ENCODE results near the gene CAPN2. TPM values are rescaled to one million over a fixed set of nuclear protein-coding genes. Genes with fewer than 3 reads are reported as not detected.

Gene CAPN2
- total and polyA plus RNA-seq, 2 donors from 2014 or later: 175 to 276 TPM

DNA sequence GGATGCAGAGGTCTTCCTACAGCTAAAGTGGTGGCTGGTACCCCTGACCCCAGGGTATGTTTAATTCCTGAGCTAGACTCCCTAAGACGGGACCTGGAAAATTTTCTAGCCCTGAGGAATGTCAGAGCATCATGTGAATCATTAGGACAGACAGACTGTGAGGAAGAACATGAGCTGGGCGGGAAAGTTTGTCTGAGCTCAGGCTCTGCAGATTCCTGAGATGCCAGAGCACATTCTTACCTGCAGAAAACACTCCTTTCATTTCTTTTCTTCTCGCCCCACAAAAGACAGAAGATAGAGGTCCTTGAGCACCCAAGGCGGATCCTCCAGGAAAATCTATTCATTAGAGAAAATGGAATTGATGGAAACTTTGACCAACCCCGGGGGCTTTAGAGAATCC, 6.5 kb downstream of the CAPN2 start:
- intact Hi-C loops (cut with DNase I): no loop called here
- TF ChIP-seq, protein P1, sequence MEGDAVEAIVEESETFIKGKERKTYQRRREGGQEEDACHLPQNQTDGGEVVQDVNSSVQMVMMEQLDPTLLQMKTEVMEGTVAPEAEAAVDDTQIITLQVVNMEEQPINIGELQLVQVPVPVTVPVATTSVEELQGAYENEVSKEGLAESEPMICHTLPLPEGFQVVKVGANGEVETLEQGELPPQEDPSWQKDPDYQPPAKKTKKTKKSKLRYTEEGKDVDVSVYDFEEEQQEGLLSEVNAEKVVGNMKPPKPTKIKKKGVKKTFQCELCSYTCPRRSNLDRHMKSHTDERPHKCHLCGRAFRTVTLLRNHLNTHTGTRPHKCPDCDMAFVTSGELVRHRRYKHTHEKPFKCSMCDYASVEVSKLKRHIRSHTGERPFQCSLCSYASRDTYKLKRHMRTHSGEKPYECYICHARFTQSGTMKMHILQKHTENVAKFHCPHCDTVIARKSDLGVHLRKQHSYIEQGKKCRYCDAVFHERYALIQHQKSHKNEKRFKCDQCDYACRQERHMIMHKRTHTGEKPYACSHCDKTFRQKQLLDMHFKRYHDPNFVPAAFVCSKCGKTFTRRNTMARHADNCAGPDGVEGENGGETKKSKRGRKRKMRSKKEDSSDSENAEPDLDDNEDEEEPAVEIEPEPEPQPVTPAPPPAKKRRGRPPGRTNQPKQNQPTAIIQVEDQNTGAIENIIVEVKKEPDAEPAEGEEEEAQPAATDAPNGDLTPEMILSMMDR (IDR thresholded peaks at IDR 0.05; ENCODE audit: borderline replicate concordance, extremely low read depth, insufficient read depth): no peak
- H3K36me3 ChIP-seq (ENCODE audit: control insufficient read depth in 2 of 3, insufficient read depth in 3 of 3, low read length in 3 of 3): peaks cover 0 to 16% (median 7%) of the 10 kb centered on the region in 3 donors
- FAIRE-seq: no peak
- peaks cover 2 to 56% (median 39%) of the 10 kb centered on the region in 3 donors for H3K4me1 ChIP-seq (ENCODE audit: control insufficient read depth in 2 of 3, insufficient read depth in 2 of 3, low read depth in 1 of 3, low read length in 3 of 3)
- peak overlapping the region; percentile 26 to 72 for H3K27ac ChIP-seq (ENCODE audit: low read depth in 2 of 2, low read length in 2 of 2)
- no peak overlapping the region for H3K4me3 ChIP-seq (ENCODE audit: low read length in 3 of 3)
- DNase-seq: no peak
- no peaks in the 10 kb centered on the region for H3K9me3 ChIP-seq (ENCODE audit: control insufficient read depth in 2 of 3, insufficient read depth in 1 of 3, low read length in 3 of 3)
- H3K9ac ChIP-seq (ENCODE audit: low read length in 3 of 3): peak overlapping the region in 1 of 3 donors; percentile 14
- no peaks in the 10 kb centered on the region for H3K27me3 ChIP-seq (ENCODE audit: control insufficient read depth, insufficient read depth, low read length)

- peak overlapping the region; percentile 72 to 95 for H3K27ac ChIP-seq (ENCODE audit: low read depth in 2 of 2, low read length in 2 of 2)
- H3K4me1 ChIP-seq (ENCODE audit: control insufficient read depth in 2 of 3, insufficient read depth in 2 of 3, low read depth in 1 of 3, low read length in 3 of 3): peaks cover 2 to 43% (median 34%) of the 10 kb centered on the region in 3 donors
- H3K36me3 ChIP-seq (ENCODE audit: control insufficient read depth in 2 of 3, insufficient read depth in 3 of 3, low read length in 3 of 3): peaks cover 0 to 16% (median 4%) of the 10 kb centered on the region in 3 donors
- TF ChIP-seq, protein P1 (IDR thresholded peaks at IDR 0.05; ENCODE audit: borderline replicate concordance, extremely low read depth, insufficient read depth): no peak
- no peak overlapping the region for H3K4me3 ChIP-seq (ENCODE audit: low read length in 3 of 3)
- peak in 1 of 5 donors; percentile 76 for DNase-seq
- FAIRE-seq: no peak
- H3K27me3 ChIP-seq (ENCODE audit: control insufficient read depth, insufficient read depth, low read length): no peaks in the 10 kb centered on the region
- intact Hi-C loops (cut with DNase I): no loop called here
- H3K9me3 ChIP-seq (ENCODE audit: control insufficient read depth in 2 of 3, insufficient read depth in 1 of 3, low read length in 3 of 3): no peaks in the 10 kb centered on the region
- H3K9ac ChIP-seq (ENCODE audit: low read length in 3 of 3): peak overlapping the region in 1 of 3 donors; percentile 21
Observed at GRCh38 chr1:223720971-223721591, 8.7 kb downstream of the CAPN2 start.

GRCh38 chr1:223721658-223722607, 9.6 kb downstream of the CAPN2 start:
- Histone ChIP-seq H3K4me3 (ENCODE audit: low read length in 3 of 3) (no peak overlapping the region), H3K36me3 (ENCODE audit: control insufficient read depth in 2 of 3, insufficient read depth in 3 of 3, low read length in 3 of 3) (peaks cover 0 to 16% (median 4%) of the 10 kb centered on the region in 3 donors), H3K4me1 (ENCODE audit: control insufficient read depth in 2 of 3, insufficient read depth in 2 of 3, low read depth in 1 of 3, low read length in 3 of 3) (peaks cover 6 to 46% (median 39%) of the 10 kb centered on the region in 3 donors), H3K9ac (ENCODE audit: low read length in 3 of 3) (peak overlapping the region in 1 of 3 donors; percentile 21), H3K9me3 (ENCODE audit: control insufficient read depth in 2 of 3, insufficient read depth in 1 of 3, low read length in 3 of 3) (no peaks in the 10 kb centered on the region), H3K27me3 (ENCODE audit: control insufficient read depth, insufficient read depth, low read length) (no peaks in the 10 kb centered on the region), H3K27ac (ENCODE audit: low read depth in 2 of 2, low read length in 2 of 2) (peak overlapping the region; percentile 72 to 95)
- DNase-seq: no peak
- TF ChIP-seq, protein P1 (IDR thresholded peaks at IDR 0.05; ENCODE audit: borderline replicate concordance, extremely low read depth, insufficient read depth): no peak
- intact Hi-C loops (cut with DNase I): no loop called here
- no peak for FAIRE-seq

All from kidney (tissue), 14 donors.